ENCODE results near the gene BPIFB1.

GRCh38 chr20:33280775-33281174 lies 2.2 kb upstream of the BPIFB1 start:
- no peak for TF ChIP-seq POLR2A (IDR thresholded peaks at IDR 0.05)
- no peak for TF ChIP-seq CTCF (IDR thresholded peaks at IDR 0.05)

Measured in testis (tissue), 2 donors.